Measurements from ENCODE around the gene UCN. TPM values are rescaled to one million over a fixed set of nuclear protein-coding genes. Genes with fewer than 3 reads are reported as not detected.
A peak's percentile ranks its signal among the peaks of the same experiment; 100 is the strongest.
"Not testable (repeated sequence)": the region's sequence is repeated elsewhere in the genome, so short reads cannot be mapped to it uniquely, and the experiment has no call there.

Gene UCN
- total RNA-seq, 4 donors from 2014 or later, result 2.3 to 5.2 TPM; not detected in 2

DNA sequence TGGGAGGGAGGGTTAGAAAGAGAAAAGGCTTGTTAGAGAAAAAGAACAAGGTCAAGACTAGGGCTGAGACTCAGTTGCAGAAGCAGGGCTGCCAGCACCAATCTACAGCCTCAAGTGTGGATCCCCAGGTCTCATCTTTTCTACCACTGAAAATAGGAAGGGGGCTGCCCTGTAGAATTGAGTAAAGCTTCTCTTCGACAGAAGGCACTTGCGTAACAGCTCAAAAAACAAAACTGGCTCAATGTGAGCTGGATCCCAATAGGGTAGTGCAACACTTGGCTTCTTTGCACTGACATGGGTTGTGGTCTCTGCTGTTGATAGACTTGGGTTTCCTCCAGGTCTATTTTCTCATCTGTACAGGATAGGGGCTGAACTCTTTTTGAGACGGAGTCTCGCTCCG is 16.5 kb upstream of the UCN start:
- no peak overlapping the region for H3K4me3 ChIP-seq
- peaks cover 0 to 38% (median 0%) of the 10 kb centered on the region in 3 donors for H3K36me3 ChIP-seq
- no peak for TF ChIP-seq POLR2A (IDR thresholded peaks at IDR 0.05)
- no peak for TF ChIP-seq CTCF (IDR thresholded peaks at IDR 0.05)
- DNase-seq, result no peak
- no peak overlapping the region for H3K27ac ChIP-seq
- H3K9me3 ChIP-seq, result no peaks in the 10 kb centered on the region
- peaks cover 0 to 21% (median 6%) of the 10 kb centered on the region in 4 donors for H3K4me1 ChIP-seq
- H3K27me3 ChIP-seq, result no peaks in the 10 kb centered on the region

DNA sequence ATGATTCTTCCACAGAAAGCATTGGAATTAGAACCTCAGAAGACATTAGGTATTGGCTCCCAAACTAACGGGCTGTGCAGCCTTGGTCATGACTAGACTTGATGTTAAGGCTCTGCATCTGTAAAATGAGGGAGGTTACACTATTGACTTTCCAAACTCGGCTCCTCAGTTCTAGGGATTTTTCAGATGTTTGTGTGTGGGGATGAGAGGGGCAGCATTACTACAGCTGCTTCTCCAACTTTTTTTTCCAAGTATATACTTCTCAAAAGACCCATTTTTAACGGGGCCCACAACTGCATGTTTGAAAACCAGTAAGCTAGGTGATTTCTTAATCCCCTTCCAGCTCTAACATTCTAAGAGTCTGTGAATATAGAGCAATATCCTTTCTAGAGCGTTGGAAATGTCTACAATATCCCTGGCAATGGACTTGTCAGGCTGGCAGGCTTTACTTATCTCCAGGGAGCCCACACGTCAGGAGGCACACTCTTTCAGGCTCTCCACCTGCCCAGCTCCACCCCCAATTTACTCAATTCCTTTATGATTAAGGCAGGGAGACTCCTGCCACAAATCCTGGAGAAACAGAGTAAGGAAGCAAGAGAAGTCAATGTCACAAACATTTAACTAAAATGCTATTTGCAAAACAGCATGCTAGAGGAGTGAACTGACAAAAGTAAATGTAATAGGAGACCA is 15.5 kb upstream of the UCN start:
- Histone ChIP-seq H3K9me3 (no peaks in the 10 kb centered on the region), H3K27me3 (no peaks in the 10 kb centered on the region), H3K36me3 (peaks cover 0 to 29% (median 0%) of the 10 kb centered on the region in 3 donors), H3K4me3 (peak overlapping the region; percentile 65 to 95 (median 78)), H3K27ac (peak overlapping the region; percentile 86 to 94 (median 90)), H3K4me1 (peaks cover 0 to 21% (median 6%) of the 10 kb centered on the region in 4 donors)
- DNase-seq, result no peak
- TF ChIP-seq CTCF (IDR thresholded peaks at IDR 0.05) (no peak), POLR2A (IDR thresholded peaks at IDR 0.05) (no peak)

- Histone ChIP-seq H3K4me1 (peaks cover 0 to 21% (median 6%) of the 10 kb centered on the region in 4 donors), H3K36me3 (peaks cover 0 to 21% (median 0%) of the 10 kb centered on the region in 3 donors), H3K27me3 (no peaks in the 10 kb centered on the region), H3K27ac (peak within 1 kb of the TSS; percentile 86 to 94 (median 90)), H3K4me3 (peak within 1 kb of the TSS; percentile 65 to 95 (median 78)), H3K9me3 (no peaks in the 10 kb centered on the region)
- DNase-seq, result peak; percentile 92 to 96 (median 94)
- TF ChIP-seq CTCF (IDR thresholded peaks at IDR 0.05) (no peak), POLR2A (IDR thresholded peaks at IDR 0.05) (peak; percentile 53 to 83)
Observed at GRCh38 chr2:27322766-27323595, 14.7 kb upstream of the UCN start, which contains the start of gene MPV17. Gene MPV17, minus strand, starts transcription at chr2:27323097. Its CDS starts 580 bp downstream, at chr2:27322517.

GRCh38 chr2:27322301-27322765 is 14.1 kb upstream of the UCN start:
- DNase-seq, result peak in 2 of 3 donors; percentile 24 to 54
- H3K9me3 ChIP-seq, result no peaks in the 10 kb centered on the region
- H3K4me3 ChIP-seq, result peak overlapping the region; percentile 65 to 95 (median 78)
- H3K27me3 ChIP-seq, result no peaks in the 10 kb centered on the region
- peaks cover 0 to 21% (median 6%) of the 10 kb centered on the region in 4 donors for H3K4me1 ChIP-seq
- H3K36me3 ChIP-seq, result peaks cover 0 to 14% (median 0%) of the 10 kb centered on the region in 3 donors
- peak overlapping the region; percentile 86 to 94 (median 90) for H3K27ac ChIP-seq
- no peak for TF ChIP-seq CTCF (IDR thresholded peaks at IDR 0.05)
- TF ChIP-seq POLR2A (IDR thresholded peaks at IDR 0.05), result no peak

DNA sequence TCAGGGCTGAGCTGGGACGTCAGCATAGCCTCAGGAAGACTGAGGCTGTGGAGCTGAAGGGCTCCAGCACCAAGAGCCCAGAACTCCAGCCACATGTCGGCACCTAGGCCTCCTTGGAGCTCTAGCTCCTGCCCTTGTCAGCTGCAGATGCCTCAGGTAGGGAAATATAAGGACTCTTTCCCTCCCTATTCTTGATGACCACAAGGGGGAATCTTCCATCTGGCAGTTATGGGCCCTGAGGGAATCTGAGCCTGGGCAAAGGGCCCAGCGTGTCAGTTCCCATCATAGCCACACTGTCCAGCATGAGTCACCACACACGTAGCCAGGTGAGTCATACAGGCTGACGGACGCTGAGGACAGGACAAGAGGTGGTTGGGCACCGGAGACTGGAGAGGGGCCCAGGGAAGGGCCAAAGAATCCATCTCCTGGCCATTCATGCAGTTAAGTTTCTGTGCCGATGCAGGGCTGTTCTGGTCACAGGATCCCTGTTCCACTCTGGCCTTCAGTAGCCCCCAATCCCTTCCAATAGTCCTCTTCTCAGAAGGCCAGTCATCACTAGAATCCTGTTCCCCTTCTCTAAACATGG is 12.8 kb upstream of the UCN start:
- peak overlapping the region in 2 of 4 donors; percentile 4 to 63 for H3K27ac ChIP-seq
- H3K36me3 ChIP-seq, result peaks cover 0 to 2% (median 0%) of the 10 kb centered on the region in 3 donors
- H3K27me3 ChIP-seq, result no peaks in the 10 kb centered on the region
- peak; percentile 19 to 86 (median 79) for DNase-seq
- peak overlapping the region in 1 of 4 donors; percentile 15 for H3K4me3 ChIP-seq
- TF ChIP-seq POLR2A (IDR thresholded peaks at IDR 0.05) (no peak), CTCF (IDR thresholded peaks at IDR 0.05) (peak in 4 of 6 experiments; percentile 12 to 70 (median 66))
- no peaks in the 10 kb centered on the region for H3K9me3 ChIP-seq
- H3K4me1 ChIP-seq, result peaks cover 0 to 21% (median 6%) of the 10 kb centered on the region in 4 donors

- H3K27me3 ChIP-seq, H3K27ac ChIP-seq, DNase-seq, H3K36me3 ChIP-seq, H3K9me3 ChIP-seq, H3K4me3 ChIP-seq: not testable (repeated sequence)
- peaks cover 0 to 21% (median 6%) of the 10 kb centered on the region in 4 donors for H3K4me1 ChIP-seq
Observed at GRCh38 chr2:27319839-27320238, 11.6 kb upstream of the UCN start.
